HG03175 (cell line): ENCODE results near the gene NTHL1.

Source experiments
- ATAC-seq: cut with Tn5 transposase; IDR thresholded peaks from one replicate; pipeline ENCODE4 v1.9.1; 2021; ENCODE audit warnings: mild to moderate bottlenecking, moderate library complexity; ENCODE audit not compliant: unreplicated experiment

NTHL1 gene

GRCh38 chr16:2031081-2031577 is 16.5 kb downstream of the NTHL1 start:
- ATAC-seq, result no peak

GRCh38 chr16:2030036-2030435 is 17.6 kb downstream of the NTHL1 start:
- ATAC-seq, result no peak

- no peak for ATAC-seq
Measured at GRCh38 chr16:2029350-2029749, 18.3 kb downstream of the NTHL1 start.

GRCh38 chr16:2028620-2029220 is 18.9 kb downstream of the NTHL1 start:
- ATAC-seq, result no peak

- no peak for ATAC-seq
Measured at GRCh38 chr16:2028146-2028545, 19.5 kb downstream of the NTHL1 start.

GRCh38 chr16:2027024-2028010 is 20.3 kb downstream of the NTHL1 start:
- no peak for ATAC-seq

- no peak for ATAC-seq
Measured at GRCh38 chr16:2026461-2027023, 21.1 kb downstream of the NTHL1 start, which contains the start of gene NHERF2. TSS of gene NHERF2 (plus strand) at chr16:2026902. CDS start at chr16:2027006, 104 bp downstream.

GRCh38 chr16:2025878-2026460 is 21.7 kb downstream of the NTHL1 start:
- ATAC-seq, result no peak

- ATAC-seq, result no peak
Measured at GRCh38 chr16:2025251-2025650, 22.4 kb downstream of the NTHL1 start.

GRCh38 chr16:2024032-2024420 is 23.6 kb downstream of the NTHL1 start:
- ATAC-seq, result no peak

GRCh38 chr16:2023092-2024031 is 24.3 kb downstream of the NTHL1 start:
- ATAC-seq, result peak; percentile 79

GRCh38 chr16:2022723-2023091 is 24.9 kb downstream of the NTHL1 start:
- peak; percentile 27 for ATAC-seq

GRCh38 chr16:2019921-2020831 is 27.5 kb downstream of the NTHL1 start:
- no peak for ATAC-seq

- ATAC-seq, result no peak
Measured at GRCh38 chr16:2019518-2019920, 28.1 kb downstream of the NTHL1 start, which contains the start of gene NPW. TSS of gene NPW (plus strand) at chr16:2019785.

- no peak for ATAC-seq
Measured at GRCh38 chr16:2016407-2016922, 31.2 kb downstream of the NTHL1 start.

GRCh38 chr16:2015947-2016208 is 31.8 kb downstream of the NTHL1 start:
- no peak for ATAC-seq

GRCh38 chr16:2015117-2015946 is 32.3 kb downstream of the NTHL1 start:
- ATAC-seq, result no peak

- ATAC-seq, result no peak
Measured at GRCh38 chr16:2013527-2013926, 34.1 kb downstream of the NTHL1 start.
